Stimulated activated naive CD8-positive, alpha-beta T cell treated with anti-CD3 and anti-CD28 coated beads, Interleukin-15, amount 100 ng/mL, for 72 hours (primary cell): ENCODE measurements around the gene OR4C12.
A peak's percentile ranks its signal among the peaks of the same experiment; 100 is the strongest.
"Not testable (repeated sequence)": the region's sequence is repeated elsewhere in the genome, so short reads cannot be mapped to it uniquely, and the experiment has no call there.

Source experiments
- ATAC-seq: fragments of 150-1000 bp; cut with Tn5 transposase; 2 replicates; pipeline ENCODE4 v1.10.0; 2021; ENCODE audit warnings: mild to moderate bottlenecking, moderate library complexity
- DNase-seq, 2 donors: peaks; one replicate each; pipeline ENCODE4 v3.0.0; 2021 to 2022
- H3K27ac Mint-ChIP-seq, 2 donors: one replicate each; pipeline ENCODE4 v1.8.0; 2022; ENCODE audit warnings: mild to moderate bottlenecking in 2 of 2, mixed read lengths in 2 of 2, moderate library complexity in 2 of 2
- H3K27me3 Mint-ChIP-seq: one replicate; pipeline ENCODE4 v1.8.0; 2022; ENCODE audit warnings: mixed read lengths
- H3K4me1 Mint-ChIP-seq: one replicate; pipeline ENCODE4 v1.8.0; 2022; ENCODE audit warnings: mild to moderate bottlenecking, mixed read lengths
- H3K4me3 Mint-ChIP-seq, 2 donors: one replicate each; pipeline ENCODE4 v1.8.0; 2022; ENCODE audit warnings: mild to moderate bottlenecking in 2 of 2, mixed read lengths in 2 of 2, moderate library complexity in 1 of 2
- H3K9me3 Mint-ChIP-seq, 2 donors: one replicate each; pipeline ENCODE4 v1.8.0; 2022; ENCODE audit warnings: mixed read lengths in 2 of 2

OR4C12 gene

GRCh38 chr11:49982435-49982834 lies at the start of gene OR4C12:
TSS of gene OR4C12 (minus strand) at chr11:49982535. CDS start at chr11:49982501, 34 bp downstream.
- H3K4me3 Mint-ChIP-seq, H3K27ac Mint-ChIP-seq, DNase-seq, ATAC-seq, H3K4me1 Mint-ChIP-seq, H3K27me3 Mint-ChIP-seq: not testable (repeated sequence)
- H3K9me3 Mint-ChIP-seq: peaks cover 14 to 22% of the 10 kb centered on the region in 2 donors

GRCh38 chr11:50030193-50030592 lies 47.9 kb upstream of the OR4C12 start:
- DNase-seq (no peak), ATAC-seq (no peak)
- Mint-ChIP-seq H3K9me3 (peaks cover 19 to 25% of the 10 kb centered on the region in 2 donors), H3K4me1 (no peaks in the 10 kb centered on the region), H3K27ac (no peak overlapping the region), H3K4me3 (no peak overlapping the region), H3K27me3 (no peaks in the 10 kb centered on the region)

GRCh38 chr11:49995565-49995964 lies 13.2 kb upstream of the OR4C12 start:
- Mint-ChIP-seq H3K27me3 (no peaks in the 10 kb centered on the region), H3K4me1 (no peaks in the 10 kb centered on the region), H3K27ac (no peak overlapping the region), H3K9me3 (peaks cover 8 to 9% of the 10 kb centered on the region in 2 donors), H3K4me3 (no peak overlapping the region)
- ATAC-seq (no peak), DNase-seq (peak; percentile 14 to 26)

- not testable (repeated sequence) for H3K9me3 Mint-ChIP-seq, H3K27me3 Mint-ChIP-seq, H3K4me3 Mint-ChIP-seq, H3K4me1 Mint-ChIP-seq, H3K27ac Mint-ChIP-seq, ATAC-seq, DNase-seq
Observed at GRCh38 chr11:49973439-49973838, 8.9 kb downstream of the OR4C12 start.

- Mint-ChIP-seq H3K27me3 (no peaks in the 10 kb centered on the region), H3K27ac (no peak within 1 kb of the TSS), H3K4me3 (no peak within 1 kb of the TSS), H3K4me1 (no peaks in the 10 kb centered on the region), H3K9me3 (peaks cover 0 to 35% of the 10 kb centered on the region in 2 donors)
- no peak for DNase-seq
- no peak for ATAC-seq
Observed at GRCh38 chr11:49952091-49952490, 30.2 kb downstream of the OR4C12 start, which contains the start of gene OR4C13. TSS of gene OR4C13 (plus strand) at chr11:49952391. CDS start at chr11:49952423, 32 bp downstream.

- not testable (repeated sequence) for H3K4me3 Mint-ChIP-seq, H3K27ac Mint-ChIP-seq, H3K4me1 Mint-ChIP-seq, DNase-seq, ATAC-seq, H3K27me3 Mint-ChIP-seq
- H3K9me3 Mint-ChIP-seq: peaks cover under 1 to 33% of the 10 kb centered on the region in 2 donors
Observed at GRCh38 chr11:49948701-49949100, 33.6 kb downstream of the OR4C12 start.
